NCI-H2196 treated with DMSO at 0.1 percent for 48 hours (cell line): ENCODE data around the gene SLIT1.

Source experiments
- DNase-seq: peaks from one replicate; lab custom pipeline; 2025; ENCODE audit not compliant: unreplicated experiment; lab: John Stamatoyannopoulos, UW

The SLIT1 gene

DNA sequence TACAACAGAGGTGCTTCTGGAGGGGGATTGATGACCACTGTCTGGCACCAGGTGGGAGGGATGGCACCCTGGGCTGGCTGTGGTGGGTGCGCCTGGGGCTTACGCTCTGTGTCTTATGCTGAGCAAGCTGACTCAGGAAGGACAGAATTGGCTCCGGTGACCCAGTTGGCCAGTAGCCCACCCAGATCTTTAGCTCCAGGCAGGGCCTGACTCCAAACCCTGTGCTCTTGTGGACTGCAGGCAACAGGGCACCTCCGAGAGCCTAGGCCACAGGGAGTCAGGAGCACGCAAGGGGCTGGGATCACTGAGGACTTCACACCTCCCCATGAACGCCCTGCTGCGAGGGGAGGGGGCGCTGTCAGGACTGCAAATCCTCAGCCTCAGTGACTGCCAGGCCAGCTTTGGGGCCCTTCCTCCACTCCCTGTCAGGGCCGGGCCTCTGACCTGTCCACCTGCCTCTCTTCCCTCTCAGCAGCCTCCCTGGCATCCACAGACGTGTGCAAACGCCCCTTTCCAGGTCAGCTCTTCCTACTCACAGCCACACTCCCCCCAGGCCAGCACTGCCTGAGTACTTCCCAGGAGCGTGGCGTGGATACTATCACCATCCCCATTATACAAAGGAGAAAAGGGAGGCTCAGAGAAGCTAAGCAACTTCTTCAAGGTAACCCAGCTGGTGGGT is 118.7 kb downstream of the SLIT1 start:
- no peak for DNase-seq

DNA sequence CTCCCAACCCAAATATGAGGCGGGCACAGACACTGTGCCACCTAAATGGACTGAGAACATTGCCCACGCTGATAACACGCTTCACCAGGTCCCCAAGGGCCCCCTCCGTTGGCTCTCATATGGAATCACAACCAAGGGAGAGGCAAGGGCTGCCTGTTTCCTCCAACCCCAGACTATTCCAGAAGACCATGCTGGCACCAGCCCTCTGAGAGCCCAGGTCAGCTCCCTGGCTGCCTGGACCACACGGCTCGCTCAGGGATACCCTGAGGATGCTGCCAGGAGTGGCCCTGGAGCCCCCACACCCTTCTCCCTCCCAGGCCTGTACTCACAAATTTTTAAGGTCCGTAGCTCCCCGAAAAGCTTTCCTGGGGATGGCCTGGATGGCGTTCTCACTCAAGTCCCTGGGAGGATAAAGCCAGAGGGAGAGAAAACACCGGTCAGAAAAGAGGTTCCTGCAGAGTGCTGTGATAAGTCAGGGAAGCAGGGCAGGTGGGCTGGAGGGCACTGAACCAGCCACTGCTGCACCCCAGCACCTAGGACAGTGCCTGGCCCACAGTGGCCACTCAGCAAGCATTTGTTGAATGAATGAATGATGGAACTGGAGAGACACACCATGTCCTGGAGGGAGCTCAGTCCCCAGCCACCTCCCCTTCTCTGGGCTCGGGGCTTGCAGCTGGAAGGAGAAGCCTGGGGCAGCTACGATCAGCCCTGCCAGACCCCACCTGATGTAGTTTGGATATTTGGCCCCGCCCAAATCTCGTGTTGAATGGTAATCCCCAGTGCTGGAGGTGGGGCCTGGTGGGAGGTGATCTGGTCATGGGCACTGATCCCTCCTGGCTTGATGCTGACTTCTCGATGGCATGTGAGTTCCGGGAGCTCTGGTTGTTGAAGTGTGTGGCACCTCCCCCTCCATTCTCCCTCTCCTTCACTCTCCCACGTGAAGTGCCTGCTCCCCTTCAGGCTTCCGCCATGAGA is 119.8 kb downstream of the SLIT1 start:
- no peak for DNase-seq

DNA sequence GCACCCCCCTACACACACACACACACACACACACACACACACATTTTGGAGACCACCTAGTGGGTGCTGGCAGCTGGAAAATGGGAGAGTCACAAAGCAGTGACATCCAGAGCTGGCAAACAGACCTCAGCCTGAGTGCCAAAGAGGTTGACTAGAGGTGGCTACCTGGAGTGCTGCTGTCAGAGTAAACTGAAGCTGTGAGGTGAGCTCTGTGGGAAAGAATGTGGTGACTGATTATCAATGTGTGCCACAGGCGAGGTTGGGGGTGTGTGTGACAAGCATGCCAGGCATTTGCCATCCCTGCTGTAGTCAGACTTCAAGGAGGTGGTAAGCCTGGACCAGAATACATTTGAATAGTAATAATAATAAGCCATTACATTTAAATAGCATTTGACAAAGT is 120.6 kb downstream of the SLIT1 start:
- DNase-seq: no peak

DNA sequence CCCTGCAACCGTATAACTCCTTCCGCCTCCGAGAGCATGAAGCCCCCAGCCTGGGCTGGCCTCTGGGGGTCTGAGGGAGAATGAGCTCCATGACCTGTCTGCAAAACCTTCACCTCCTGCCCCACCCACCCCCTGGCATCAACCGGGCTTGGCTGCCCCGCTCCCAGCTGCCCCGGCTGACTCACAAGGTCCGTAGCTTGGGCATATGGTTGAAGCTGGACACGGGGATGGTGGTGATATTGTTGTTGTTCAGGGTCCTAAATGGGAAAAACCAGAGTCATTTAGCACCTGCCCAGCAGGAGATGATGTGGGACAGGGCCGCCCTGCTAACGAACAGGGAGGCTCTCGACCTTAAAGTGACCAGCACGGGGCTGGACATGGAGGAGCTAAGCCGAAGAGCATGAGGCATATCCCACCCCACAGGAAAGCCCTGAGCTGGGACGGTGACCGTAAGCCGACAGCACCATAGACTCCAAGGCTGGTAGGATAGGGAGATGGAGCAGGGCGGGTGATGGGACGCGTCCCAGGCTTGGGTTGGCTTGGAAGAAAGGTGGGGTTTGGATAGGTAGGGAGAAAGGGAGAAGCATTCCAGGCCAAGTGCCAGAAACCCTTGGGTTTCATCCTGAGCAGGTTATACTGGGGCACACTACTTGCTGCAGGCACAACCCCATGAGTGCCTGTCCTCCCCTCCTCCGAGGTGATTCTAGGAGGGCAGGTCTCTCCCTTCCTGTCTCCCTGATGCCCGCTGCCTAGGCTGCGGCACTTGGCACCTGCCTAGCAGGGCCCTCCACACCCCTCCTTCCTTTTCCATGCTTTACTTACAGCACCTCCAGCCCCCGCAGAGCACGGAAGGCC is 121.5 kb downstream of the SLIT1 start:
- no peak for DNase-seq

DNA sequence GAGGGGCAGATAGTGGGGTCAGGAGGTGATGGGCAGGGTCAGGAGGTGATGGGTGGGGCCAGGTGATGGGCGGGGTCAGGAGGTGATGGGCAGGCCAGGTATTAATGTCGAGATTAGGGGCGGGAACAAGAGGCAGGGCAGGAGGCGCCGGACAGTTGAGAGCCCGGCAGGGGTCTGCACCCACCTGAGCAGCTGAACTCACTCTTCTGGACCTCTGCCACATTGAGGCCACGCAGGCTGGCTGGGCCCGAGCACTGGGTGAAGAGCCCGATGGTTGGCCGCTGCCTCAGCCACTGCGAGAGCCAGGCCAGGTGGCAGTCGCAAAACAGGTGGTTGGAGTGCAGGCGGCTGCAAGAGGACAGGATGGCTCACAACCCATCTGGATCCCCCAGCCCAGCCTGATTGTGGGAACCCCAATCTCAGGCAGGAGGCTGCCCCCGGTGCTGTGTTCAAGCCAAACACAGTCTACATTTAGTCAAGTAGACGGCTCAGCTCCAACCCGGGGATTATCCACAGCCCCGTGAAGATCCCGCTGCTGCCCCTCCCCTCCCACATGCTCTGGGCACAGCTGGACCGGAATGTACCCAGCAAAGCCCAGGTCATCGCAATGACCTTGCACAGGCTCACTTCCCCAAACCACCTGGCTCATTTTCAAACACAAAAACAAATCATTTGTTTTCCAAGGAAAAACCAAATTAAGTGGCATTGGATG is 122.3 kb downstream of the SLIT1 start:
- no peak for DNase-seq

DNA sequence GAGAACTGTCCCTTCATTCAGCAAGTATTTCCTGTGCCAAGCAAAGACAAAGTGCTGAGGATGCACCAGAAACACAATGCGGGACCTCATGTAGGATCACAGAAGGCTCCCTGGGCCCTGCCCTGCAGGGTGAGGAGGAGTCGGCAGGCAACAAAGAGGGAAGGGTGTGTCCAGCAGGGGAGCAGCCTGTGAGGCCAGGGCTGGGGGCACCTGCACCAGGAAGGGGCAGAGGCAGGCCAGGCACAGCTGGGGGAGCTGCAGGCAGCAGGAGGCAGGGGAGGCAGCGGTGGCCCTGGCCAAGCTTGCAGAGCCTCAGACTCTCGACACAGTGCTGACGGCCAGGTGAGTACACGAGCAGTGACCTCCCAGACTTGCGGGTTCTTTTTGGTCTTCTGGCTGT is 123.3 kb downstream of the SLIT1 start:
- no peak for DNase-seq

DNA sequence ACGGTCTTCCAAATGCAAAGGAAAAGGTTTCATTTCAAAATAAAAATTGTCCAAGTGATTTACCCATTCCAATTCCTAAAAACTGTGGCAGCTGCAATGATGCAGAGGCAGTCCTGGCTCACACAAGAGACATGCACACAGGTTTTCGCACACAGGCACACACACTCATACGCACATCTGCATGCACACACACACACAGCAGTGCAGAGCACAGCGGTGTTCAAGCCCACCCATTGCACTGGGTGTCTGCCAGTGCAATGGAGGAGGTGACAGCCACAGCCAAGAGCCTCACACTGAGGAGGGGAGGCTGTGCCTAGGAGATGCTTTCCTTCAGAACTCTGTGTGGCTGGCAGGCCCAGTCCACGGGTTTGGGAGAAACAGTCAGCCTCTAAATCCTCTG is 123.7 kb downstream of the SLIT1 start:
- no peak for DNase-seq

DNA sequence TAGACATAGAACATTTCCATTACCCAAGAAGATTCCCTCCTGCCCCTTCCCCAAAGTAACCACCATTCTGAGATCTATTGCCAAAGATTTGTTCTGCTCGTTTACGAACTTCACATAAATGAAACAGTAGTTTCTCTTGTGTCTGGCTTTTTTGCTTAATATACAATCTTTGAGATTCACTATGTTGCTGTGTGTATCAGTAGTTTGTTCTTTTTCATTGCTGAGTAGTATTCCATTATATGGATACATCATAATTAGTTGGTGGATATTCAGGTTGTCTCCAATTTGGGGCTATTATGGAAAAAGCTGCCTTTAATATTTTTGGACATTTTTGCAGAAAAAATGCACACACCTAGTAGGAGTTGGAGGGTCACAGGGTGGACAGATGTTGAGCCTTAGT is 124.3 kb downstream of the SLIT1 start:
- no peak for DNase-seq

DNA sequence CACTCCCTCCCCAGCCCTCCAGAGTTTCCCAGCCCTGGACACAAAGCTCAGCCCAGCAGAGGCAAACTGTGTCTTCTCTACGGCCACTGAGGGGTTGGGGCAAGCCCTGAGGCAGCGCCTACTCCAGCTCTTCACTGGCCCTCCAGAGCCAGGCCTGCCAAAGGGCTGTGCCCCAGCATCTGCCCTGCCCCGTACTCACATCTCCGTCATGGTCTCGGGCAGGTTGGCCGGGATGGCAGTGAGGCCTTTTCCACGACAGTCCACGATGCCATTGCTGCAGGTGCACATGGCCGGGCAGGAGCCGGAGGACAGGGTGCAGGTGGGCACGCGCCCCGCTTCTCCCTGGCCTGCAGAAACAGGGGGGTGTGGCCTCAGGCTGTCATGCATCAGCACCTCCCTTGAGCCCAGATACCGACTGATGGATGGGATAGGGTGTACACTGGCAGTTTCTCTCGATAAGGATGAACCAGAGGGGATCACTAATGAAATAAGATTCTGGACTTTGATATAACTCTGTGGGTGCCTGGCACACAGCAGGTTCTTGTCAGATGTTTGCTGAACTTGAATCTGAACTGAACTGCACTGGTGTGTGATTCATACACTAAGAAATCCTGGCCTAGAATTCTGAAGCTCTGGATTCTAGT is 125.2 kb downstream of the SLIT1 start:
- no peak for DNase-seq

DNA sequence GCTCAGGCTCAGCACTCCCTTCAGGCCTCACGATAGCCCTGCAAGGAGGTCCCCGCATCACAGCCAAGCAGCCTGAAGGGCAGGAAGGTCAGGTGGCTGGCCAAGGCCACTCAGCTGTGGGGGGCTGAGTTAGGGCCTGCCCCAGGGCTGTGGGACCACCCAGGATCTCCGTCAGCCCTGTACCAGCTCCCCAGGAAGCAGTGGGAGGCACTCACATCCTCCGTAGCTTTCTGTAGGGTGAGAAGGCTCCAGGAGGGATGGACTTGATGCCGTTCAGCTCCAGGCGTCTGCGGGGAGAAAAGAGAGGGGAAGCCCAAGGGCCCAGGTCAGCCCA is 125.9 kb downstream of the SLIT1 start:
- no peak for DNase-seq

DNA sequence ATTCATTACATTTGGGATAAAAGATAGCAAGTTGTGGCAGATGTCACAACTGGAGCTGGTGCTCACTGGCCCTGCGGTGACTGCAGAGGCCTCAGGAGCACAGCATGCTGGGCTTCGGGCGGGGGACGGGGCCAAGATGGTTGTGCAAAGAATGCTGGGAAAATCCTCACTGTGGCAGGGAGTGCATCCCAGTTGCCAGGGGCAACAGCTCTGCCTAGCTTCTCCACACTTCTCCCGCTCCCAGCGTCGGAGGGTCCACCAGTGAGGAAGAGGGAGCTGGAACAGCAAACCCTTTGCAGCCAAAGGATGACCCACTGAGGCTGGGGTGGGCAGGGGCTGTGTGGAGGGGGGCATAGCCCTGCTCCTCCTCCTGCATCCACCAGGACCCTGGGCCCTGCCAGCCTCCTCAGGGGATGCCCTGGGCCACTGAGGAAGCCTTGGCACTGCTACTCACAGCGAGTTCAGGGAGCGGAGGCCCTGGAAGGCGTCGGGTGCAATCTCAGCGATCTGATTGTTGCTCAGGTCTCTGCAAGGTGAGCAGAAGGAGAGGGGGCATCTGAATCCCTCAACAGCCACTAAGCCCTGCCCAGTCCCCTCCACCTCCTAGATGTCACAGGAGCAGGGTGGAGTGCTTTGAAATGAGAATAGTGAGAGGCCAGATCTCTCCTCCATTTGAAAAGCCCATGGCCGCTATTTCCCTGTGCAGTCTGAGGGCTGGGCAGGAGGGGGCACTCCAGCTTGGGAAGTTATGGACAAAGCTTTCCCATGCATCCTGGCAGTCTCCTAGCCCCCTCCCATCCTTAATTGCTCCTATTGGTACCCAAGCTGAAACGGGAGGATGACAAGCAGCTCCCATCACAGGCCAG is 126.5 kb downstream of the SLIT1 start:
- DNase-seq: no peak

DNA sequence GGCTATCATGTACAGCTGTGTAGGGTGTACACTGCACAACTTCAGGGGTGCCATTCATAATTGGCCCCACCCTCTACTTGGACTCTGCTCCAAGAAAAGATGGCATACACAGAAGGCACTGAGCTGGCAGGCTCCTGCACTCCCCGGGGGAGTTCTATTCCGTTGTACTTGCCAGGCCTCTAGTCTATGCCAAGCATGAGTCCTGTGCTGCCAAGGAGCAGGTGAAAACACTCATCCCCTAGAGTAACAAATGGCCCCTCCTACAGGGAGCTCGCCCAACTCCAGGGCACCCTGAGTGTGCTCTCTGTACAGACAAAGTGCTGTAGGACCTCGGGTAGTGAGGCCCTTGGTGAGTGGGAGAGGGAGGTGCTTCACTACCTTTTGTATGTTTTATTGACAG is 127.2 kb downstream of the SLIT1 start:
- DNase-seq: no peak

DNA sequence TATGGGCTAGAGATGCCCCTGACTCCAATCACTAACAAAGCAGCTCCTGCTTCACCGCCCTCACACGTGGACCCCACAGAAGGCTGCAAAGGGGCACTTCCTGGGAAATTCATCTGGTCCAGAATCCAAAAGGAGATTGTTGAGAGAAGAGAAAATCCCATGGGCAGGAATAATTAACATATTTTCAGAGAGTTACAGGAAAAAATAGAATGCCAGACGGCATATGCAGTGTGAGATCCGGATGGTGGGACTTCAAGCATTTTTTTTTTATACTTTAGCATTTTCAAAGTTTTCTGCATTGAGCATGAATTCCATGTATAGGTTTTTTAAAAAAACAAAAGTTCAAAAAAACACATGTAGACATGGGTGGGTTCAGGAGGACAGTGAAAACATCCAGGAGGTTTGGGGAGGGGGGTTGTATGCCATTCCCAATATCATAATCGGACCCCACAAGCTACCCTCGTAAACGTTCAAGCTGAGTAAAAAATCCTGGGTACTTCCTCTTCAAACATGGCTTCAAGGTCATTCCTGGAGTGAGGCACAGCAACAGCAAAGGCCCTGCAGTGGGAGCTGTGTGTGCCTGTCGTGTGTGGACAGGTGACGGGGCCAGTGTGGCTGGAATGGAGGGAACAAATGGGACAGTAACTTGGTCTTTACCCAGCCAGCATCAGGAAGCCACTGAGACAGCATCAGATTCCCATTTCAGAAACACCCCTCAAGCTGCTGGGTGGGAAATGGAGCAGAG is 128.1 kb downstream of the SLIT1 start:
- no peak for DNase-seq

DNA sequence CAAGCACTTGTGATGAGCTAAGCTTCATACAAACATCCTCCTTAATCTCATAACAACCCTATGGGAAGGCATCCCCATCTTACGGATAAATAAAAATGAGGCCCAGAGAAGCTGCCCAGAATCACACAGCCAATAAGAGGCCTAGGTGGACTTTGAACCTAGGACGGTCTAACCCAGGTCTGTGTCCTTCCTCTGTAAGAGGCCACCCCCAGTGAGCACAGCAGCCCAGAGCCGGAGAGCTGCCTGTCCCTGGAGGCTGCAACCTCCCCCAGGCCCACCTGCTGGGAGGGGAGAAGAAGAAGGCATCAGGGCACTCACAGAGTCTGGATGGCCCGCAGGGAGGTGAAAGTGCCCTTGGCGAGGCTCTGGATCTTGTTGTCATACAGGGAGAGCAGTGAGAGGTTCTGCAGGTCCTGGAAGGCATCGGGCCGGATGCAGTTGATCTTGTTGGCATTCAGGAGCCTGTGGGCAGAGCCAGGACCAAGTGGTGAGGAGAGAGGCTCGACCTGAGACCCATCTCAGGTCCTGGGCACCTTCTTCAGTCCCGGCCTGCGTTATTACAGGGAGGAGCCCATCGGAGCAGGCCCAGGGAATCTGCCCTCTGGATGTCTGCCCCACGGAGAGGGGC is 129.6 kb downstream of the SLIT1 start:
- no peak for DNase-seq

DNA sequence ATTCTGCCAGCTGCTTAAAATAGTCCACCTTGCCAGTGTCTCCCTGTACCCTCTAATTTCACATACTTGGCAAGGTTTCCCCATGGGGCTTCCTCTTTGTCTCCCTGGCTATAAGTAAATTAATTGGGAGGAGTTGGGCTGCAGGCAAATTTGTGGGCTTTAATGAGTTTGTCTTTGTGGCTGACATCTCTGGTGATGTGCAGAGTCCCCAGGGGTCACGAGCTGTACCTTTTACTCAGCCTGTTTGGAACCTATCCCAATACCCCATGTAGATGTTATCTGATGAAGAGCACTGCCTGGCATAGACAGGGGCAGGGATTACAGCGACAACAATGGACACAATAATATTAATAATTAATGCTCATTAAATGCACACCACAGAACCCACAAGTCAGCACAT is 132.5 kb downstream of the SLIT1 start:
- DNase-seq: no peak

DNA sequence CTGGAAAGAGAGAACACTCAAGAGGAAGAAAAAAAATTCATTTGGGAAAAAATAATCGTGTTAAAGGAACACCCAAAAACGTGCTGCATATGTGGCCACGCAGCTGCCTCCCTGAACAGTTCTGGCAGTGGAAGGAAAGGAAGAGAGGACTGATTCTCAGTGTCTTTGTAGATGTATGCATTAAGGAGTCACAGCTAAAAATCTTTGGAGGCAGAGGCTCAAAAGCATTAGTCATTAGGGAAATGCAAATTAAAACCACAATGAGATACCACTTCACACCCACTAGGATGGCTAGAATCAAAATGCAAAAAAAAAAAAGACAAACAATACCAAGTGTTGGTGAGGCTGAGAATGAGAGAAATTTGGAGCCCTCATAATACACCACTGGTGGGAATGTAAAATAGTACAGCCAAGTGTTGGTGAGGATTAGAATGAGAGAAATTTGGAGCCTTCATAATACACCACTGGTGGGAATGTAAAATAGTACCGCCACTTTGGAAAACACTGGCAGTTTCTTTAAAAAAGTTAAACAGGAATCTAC is 134.7 kb downstream of the SLIT1 start:
- DNase-seq: no peak

DNA sequence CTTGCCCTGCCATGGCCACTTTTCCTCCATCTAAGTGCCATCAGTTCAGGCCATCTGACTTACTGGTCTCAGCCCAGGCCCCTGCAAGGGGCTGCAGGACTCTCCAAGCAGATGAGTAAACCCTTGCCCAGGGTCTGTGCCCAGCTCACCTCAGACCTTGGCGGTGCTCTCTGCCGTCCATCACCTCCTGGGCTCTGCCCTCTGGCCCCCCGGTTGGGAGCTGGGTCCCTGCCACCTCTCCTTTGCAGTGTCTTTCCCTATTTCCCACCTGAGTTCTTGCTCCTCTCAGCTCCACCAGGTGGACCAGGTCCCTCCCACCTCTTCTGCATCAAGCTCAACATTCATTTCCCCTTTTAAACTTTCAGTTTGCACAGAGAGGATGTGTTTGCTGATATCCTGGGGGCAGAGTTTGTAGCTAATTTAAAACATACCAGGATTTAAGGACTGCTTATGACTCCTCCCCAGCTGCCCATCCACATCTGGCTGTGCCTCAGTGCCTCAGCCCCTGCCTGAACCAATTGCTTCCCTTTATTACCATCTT is 135.5 kb downstream of the SLIT1 start:
- no peak for DNase-seq

DNA sequence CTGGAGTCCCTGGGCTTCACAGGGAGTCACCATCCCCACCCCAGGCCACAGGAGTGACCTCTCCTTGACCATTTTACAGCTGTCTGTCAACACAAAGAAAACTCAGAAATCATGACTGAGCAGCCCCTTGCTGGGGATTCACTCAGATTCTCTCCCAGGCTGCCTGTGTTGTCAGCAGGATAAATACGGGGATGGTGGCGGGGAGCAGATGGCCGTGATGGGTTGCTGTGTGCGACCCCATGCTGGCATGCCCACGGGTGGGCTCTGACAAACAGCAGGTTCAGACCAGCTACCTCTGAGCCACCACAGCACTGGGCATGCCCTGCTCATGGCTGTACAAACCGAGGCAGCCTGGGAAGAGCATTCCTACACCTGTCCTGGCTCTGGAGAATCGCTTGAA is 136.1 kb downstream of the SLIT1 start:
- DNase-seq: no peak
